Activated CD4-positive, alpha-beta memory T cell treated with anti-CD3 and anti-CD28 coated beads, Interleukin-2, amount 10 ng/mL, durations not matched to agents 7 days and 5 days (primary cell): ENCODE data around the gene LMBRD1. TPM values are rescaled to one million over a fixed set of nuclear protein-coding genes. Genes with fewer than 3 reads are reported as not detected.
"Not testable (repeated sequence)": the region's sequence is repeated elsewhere in the genome, so short reads cannot be mapped to it uniquely, and the experiment has no call there.

Experiments
- CTCF ChIA-PET: fragments of 350-600 bp; sonication (Branson Sonifier 250); formaldehyde crosslinking; loops from one replicate; lab custom pipeline; 2021; ENCODE audit warnings: antibody characterized with exemption, inconsistent platforms; lab: Charles Lee
- POLR2A ChIA-PET: fragments of 350-600 bp; sonication (Branson Sonifier 250); formaldehyde crosslinking; loops from one replicate; lab custom pipeline; 2021; ENCODE audit warnings: antibody characterized with exemption; lab: Charles Lee
- DNase-seq: peaks from one replicate; pipeline ENCODE4 v3.0.0-alpha.2; 2020
- H3K27ac Mint-ChIP-seq: one replicate; pipeline ENCODE4 v1.8.0; 2021; ENCODE audit warnings: mild to moderate bottlenecking, mixed read lengths
- H3K27me3 Mint-ChIP-seq: one replicate; pipeline ENCODE4 v1.8.0; 2021; ENCODE audit warnings: mixed read lengths
- H3K36me3 Mint-ChIP-seq: one replicate; pipeline ENCODE4 v1.8.0; 2021; ENCODE audit warnings: low read depth, mixed read lengths
- H3K4me1 Mint-ChIP-seq: one replicate; pipeline ENCODE4 v1.8.0; 2021; ENCODE audit warnings: mixed read lengths
- H3K4me3 Mint-ChIP-seq: one replicate; pipeline ENCODE4 v1.8.0; 2021; ENCODE audit warnings: mild to moderate bottlenecking, mixed read lengths
- H3K9me3 Mint-ChIP-seq: one replicate; pipeline ENCODE4 v1.8.0; 2021; ENCODE audit warnings: mixed read lengths
- total RNA-seq, 2 experiments: library from RNA; stranded (reverse); gene quantifications; one replicate each; pipeline ENCODE4 v1.2.3, GENCODE V29; 2021

Gene LMBRD1
- total RNA-seq, 2 experiments from 2014 or later: 30.0 to 30.7 TPM

GRCh38 chr6:69719602-69720193 lies 77.1 kb downstream of the LMBRD1 start:
- Mint-ChIP-seq H3K4me1 (no peaks in the 10 kb centered on the region), H3K9me3 (no peaks in the 10 kb centered on the region), H3K4me3 (no peak overlapping the region), H3K27ac (no peak overlapping the region), H3K36me3 (peaks cover 40% of the 10 kb centered on the region), H3K27me3 (no peaks in the 10 kb centered on the region)
- ChIA-PET CTCF (interaction anchor here (1.0 kb wide), 1 partner anchor 388 kb away, joined by 4 read pairs; no protein-coding TSS in a partner anchor), POLR2A (no interaction called here)
- DNase-seq: no peak

- ChIA-PET CTCF (no interaction called here), POLR2A (no interaction called here)
- H3K4me3 Mint-ChIP-seq: no peak overlapping the region
- no peaks in the 10 kb centered on the region for H3K9me3 Mint-ChIP-seq
- H3K36me3 Mint-ChIP-seq: peaks cover 15% of the 10 kb centered on the region
- H3K27me3 Mint-ChIP-seq: no peaks in the 10 kb centered on the region
- no peak for DNase-seq
- H3K27ac Mint-ChIP-seq: no peak overlapping the region
- H3K4me1 Mint-ChIP-seq: no peaks in the 10 kb centered on the region
Observed at GRCh38 chr6:69706724-69707123, 90.1 kb downstream of the LMBRD1 start.

DNA sequence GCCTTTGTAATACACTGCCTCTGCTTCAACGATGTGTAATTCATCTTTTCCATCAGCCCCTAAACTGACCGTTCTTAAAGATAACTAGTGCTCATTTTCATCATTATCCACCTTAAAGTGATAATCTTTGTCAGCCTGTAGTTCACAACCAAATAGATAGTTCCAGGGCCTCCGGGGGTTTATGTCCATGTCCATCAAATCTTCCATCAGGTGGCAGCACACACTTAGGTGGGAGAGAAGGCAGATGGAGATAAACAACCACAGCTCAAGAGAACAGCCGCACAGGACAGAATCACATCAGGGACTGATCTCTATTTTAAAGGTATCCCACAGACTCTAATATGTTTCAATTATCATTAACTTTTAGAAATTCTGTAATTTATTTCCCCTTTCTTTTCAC lies 90.9 kb downstream of the LMBRD1 start:
- POLR2A ChIA-PET: no interaction called here
- H3K27ac Mint-ChIP-seq: no peak overlapping the region

DNA sequence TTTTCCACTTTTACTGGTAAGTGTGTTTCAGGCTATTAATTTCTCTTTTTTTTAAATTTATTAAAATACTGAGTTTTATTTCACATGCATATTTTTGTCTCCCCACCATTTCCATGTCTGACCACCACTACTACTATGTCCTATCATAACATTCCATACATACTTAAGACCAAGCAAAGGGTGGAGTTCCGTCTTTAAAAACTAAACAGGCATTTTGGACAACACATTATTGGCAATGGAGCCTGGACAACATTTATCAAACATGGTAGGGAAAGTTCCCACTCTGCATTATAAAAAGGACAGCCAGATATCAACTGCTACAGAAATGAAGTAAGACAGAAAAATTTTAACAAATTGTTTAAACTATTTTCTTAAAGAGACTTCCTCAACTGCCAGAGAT lies 91.9 kb downstream of the LMBRD1 start:
- ChIA-PET CTCF (no interaction called here), POLR2A (no interaction called here)
- no peaks in the 10 kb centered on the region for H3K4me1 Mint-ChIP-seq
- no peak overlapping the region for H3K4me3 Mint-ChIP-seq
- H3K36me3 Mint-ChIP-seq: peaks cover 16% of the 10 kb centered on the region
- no peak for DNase-seq
- H3K27ac Mint-ChIP-seq: no peak overlapping the region
- H3K9me3 Mint-ChIP-seq: no peaks in the 10 kb centered on the region
- no peaks in the 10 kb centered on the region for H3K27me3 Mint-ChIP-seq

More for the DNA sequence above, 90.9 kb downstream of the LMBRD1 start:
- Mint-ChIP-seq H3K4me1 (no peaks in the 10 kb centered on the region), H3K4me3 (no peak overlapping the region), H3K36me3 (peaks cover 15% of the 10 kb centered on the region), H3K9me3 (no peaks in the 10 kb centered on the region), H3K27me3 (no peaks in the 10 kb centered on the region)
- CTCF ChIA-PET: no interaction called here
- DNase-seq: no peak

DNA sequence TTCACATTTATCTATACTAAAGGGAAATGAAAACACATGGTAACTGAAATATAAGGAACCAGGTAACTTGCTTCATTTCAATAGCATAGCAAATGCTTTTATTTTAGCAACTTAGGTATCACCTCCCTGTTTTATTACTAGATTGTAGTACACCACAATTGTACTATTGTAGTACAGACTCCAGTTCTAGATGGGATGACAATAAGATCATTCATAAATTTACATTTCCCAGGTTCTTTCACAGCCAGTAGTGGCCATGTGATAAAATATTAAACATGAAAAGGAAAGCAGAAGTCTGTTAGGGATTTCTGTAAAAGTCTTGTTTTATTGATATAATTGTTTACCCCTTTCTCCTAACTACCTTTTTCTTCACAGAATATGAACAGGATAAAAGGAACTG lies 97.2 kb downstream of the LMBRD1 start:
- Mint-ChIP-seq H3K9me3 (no peaks in the 10 kb centered on the region), H3K27me3 (no peaks in the 10 kb centered on the region), H3K36me3 (peaks cover 27% of the 10 kb centered on the region), H3K4me3 (no peak overlapping the region), H3K4me1 (peaks cover 7% of the 10 kb centered on the region), H3K27ac (no peak overlapping the region)
- ChIA-PET CTCF (interaction anchor here (0.6 to 1.3 kb wide), 2 partner anchors 35 to 96 kb away, joined by 3 to 4 read pairs; no protein-coding TSS in a partner anchor), POLR2A (no interaction called here)
- DNase-seq: no peak

GRCh38 chr6:69696273-69696672 lies 100.5 kb downstream of the LMBRD1 start:
- no peak overlapping the region for H3K27ac Mint-ChIP-seq
- DNase-seq: no peak
- peaks cover 7% of the 10 kb centered on the region for H3K4me1 Mint-ChIP-seq
- peaks cover 30% of the 10 kb centered on the region for H3K36me3 Mint-ChIP-seq
- CTCF ChIA-PET: no interaction called here
- no peaks in the 10 kb centered on the region for H3K9me3 Mint-ChIP-seq
- POLR2A ChIA-PET: no interaction called here
- H3K27me3 Mint-ChIP-seq: no peaks in the 10 kb centered on the region
- no peak overlapping the region for H3K4me3 Mint-ChIP-seq

DNA sequence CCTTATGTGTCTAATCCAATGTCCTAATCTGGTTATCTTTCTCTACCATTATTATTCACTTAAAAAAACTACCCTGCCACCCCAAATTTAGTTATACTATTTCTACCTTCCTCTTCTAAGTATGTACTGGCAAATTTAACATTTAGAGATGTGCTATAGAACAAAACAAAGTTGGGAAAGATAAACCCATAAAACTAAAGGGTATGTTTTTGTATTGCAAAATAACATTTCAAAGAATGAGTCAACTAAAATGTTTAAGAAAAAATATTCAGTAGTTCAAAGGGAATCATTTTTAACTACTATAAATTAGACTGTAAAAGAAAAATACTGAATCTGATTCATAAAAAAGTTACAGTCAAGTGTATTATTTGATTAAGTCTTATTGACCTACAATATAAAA lies 103.0 kb downstream of the LMBRD1 start:
- DNase-seq: no peak
- Mint-ChIP-seq H3K4me1 (peaks cover 7% of the 10 kb centered on the region), H3K27me3 (no peaks in the 10 kb centered on the region), H3K9me3 (no peaks in the 10 kb centered on the region), H3K4me3 (no peak overlapping the region), H3K27ac (no peak overlapping the region), H3K36me3 (peaks cover 32% of the 10 kb centered on the region)
- CTCF ChIA-PET: no interaction called here
- POLR2A ChIA-PET: no interaction called here

- H3K36me3 Mint-ChIP-seq: peaks cover 18% of the 10 kb centered on the region
Observed at GRCh38 chr6:69690986-69691385, 105.8 kb downstream of the LMBRD1 start.

GRCh38 chr6:69680302-69680701 lies 116.5 kb downstream of the LMBRD1 start:
- no peaks in the 10 kb centered on the region for H3K4me1 Mint-ChIP-seq
- H3K27me3 Mint-ChIP-seq: no peaks in the 10 kb centered on the region
- no peak overlapping the region for H3K27ac Mint-ChIP-seq
- no peak overlapping the region for H3K4me3 Mint-ChIP-seq
- ChIA-PET CTCF (no interaction called here), POLR2A (no interaction called here)
- H3K36me3 Mint-ChIP-seq: peaks cover 14% of the 10 kb centered on the region
- DNase-seq: no peak
- no peaks in the 10 kb centered on the region for H3K9me3 Mint-ChIP-seq

More at GRCh38 chr6:69690986-69691385, 105.8 kb downstream of the LMBRD1 start:
- ChIA-PET POLR2A (no interaction called here), CTCF (interaction anchor here (0.7 kb wide), 2 partner anchors 45 to 1883 kb away, joined by 3 read pairs; no protein-coding TSS in a partner anchor)
- no peaks in the 10 kb centered on the region for H3K27me3 Mint-ChIP-seq
- no peaks in the 10 kb centered on the region for H3K9me3 Mint-ChIP-seq
- H3K27ac Mint-ChIP-seq: no peak overlapping the region
- no peak overlapping the region for H3K4me3 Mint-ChIP-seq
- peaks cover under 1% of the 10 kb centered on the region for H3K4me1 Mint-ChIP-seq
- DNase-seq: no peak

- no peak for DNase-seq
- no peak overlapping the region for H3K27ac Mint-ChIP-seq
- ChIA-PET CTCF (interaction anchor here (0.9 kb wide), 1 partner anchor 9 kb away, joined by 3 read pairs; no protein-coding TSS in a partner anchor), POLR2A (no interaction called here)
- H3K4me1 Mint-ChIP-seq: no peaks in the 10 kb centered on the region
- H3K4me3 Mint-ChIP-seq: no peak overlapping the region
- no peaks in the 10 kb centered on the region for H3K9me3 Mint-ChIP-seq
- H3K27me3 Mint-ChIP-seq: no peaks in the 10 kb centered on the region
- peaks cover 44% of the 10 kb centered on the region for H3K36me3 Mint-ChIP-seq
Observed at GRCh38 chr6:69673298-69673697, 123.5 kb downstream of the LMBRD1 start.

DNA sequence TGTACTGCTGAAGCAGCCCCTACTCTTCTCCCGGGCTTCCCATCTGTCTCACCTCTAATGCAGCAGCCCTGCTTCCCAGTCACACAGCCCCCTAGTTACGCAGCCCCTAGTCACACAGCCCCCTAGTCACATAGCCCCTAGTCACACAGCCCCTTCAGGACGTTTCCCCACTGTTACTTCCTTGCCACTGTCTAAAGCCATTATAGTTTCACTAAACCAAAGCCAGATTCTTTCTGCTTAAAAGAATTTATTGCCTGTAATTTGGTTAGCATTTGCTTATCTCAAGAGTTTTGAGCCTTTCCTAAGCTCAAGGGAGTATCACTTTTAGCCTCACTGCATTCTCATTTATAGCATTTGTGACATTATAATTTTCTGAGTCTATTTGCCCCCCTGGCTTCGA lies 127.9 kb downstream of the LMBRD1 start:
- POLR2A ChIA-PET: no interaction called here
- Mint-ChIP-seq H3K36me3 (peaks cover 22% of the 10 kb centered on the region), H3K27ac (no peak overlapping the region), H3K4me1 (no peaks in the 10 kb centered on the region), H3K4me3 (no peak overlapping the region), H3K9me3 (no peaks in the 10 kb centered on the region), H3K27me3 (peaks cover 4% of the 10 kb centered on the region)
- CTCF ChIA-PET: no interaction called here
- no peak for DNase-seq

- POLR2A ChIA-PET, CTCF ChIA-PET, H3K4me1 Mint-ChIP-seq, H3K9me3 Mint-ChIP-seq, DNase-seq, H3K4me3 Mint-ChIP-seq, H3K27ac Mint-ChIP-seq: not testable (repeated sequence)
- peaks cover 10% of the 10 kb centered on the region for H3K36me3 Mint-ChIP-seq
- peaks cover 11% of the 10 kb centered on the region for H3K27me3 Mint-ChIP-seq
Observed at GRCh38 chr6:69666779-69667178, 130.0 kb downstream of the LMBRD1 start.

- no peak overlapping the region for H3K4me3 Mint-ChIP-seq
- peaks cover 4% of the 10 kb centered on the region for H3K36me3 Mint-ChIP-seq
- H3K9me3 Mint-ChIP-seq: no peaks in the 10 kb centered on the region
- H3K27me3 Mint-ChIP-seq: peaks cover 16% of the 10 kb centered on the region
- no peaks in the 10 kb centered on the region for H3K4me1 Mint-ChIP-seq
- H3K27ac Mint-ChIP-seq: no peak overlapping the region
- ChIA-PET CTCF (no interaction called here), POLR2A (no interaction called here)
- DNase-seq: no peak
Observed at GRCh38 chr6:69665437-69665836, 131.4 kb downstream of the LMBRD1 start.

DNA sequence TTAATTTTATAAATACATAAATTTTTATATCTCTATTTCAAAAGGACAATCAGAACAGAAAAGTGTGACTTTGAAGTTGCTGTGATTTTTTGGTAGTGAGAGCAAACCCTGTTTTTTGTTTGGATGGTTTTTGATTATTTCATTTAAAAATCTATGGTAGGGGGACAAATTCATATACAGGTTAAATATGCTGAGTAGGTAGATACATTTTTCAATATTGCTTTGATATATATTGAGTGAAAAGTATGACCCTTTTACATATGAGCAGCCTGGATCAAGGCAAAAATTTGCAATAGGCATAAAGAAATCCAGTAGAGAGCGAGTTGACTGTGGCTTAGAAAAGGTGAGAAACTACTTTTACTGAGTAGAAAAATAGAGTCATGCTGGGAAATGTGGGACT lies 132.3 kb downstream of the LMBRD1 start:
- no peaks in the 10 kb centered on the region for H3K9me3 Mint-ChIP-seq
- no peaks in the 10 kb centered on the region for H3K4me1 Mint-ChIP-seq
- CTCF ChIA-PET: no interaction called here
- H3K27me3 Mint-ChIP-seq: peaks cover 24% of the 10 kb centered on the region
- POLR2A ChIA-PET: no interaction called here
- H3K36me3 Mint-ChIP-seq: no peaks in the 10 kb centered on the region
- no peak for DNase-seq
- H3K27ac Mint-ChIP-seq: no peak overlapping the region
- no peak overlapping the region for H3K4me3 Mint-ChIP-seq
